Sciatic nerve (tissue), 2 donors: ENCODE results near the gene HS6ST2. TPM values are rescaled to one million over a fixed set of nuclear protein-coding genes. Genes with fewer than 3 reads are reported as not detected.
A peak's percentile ranks its signal among the peaks of the same experiment; 100 is the strongest.

ENCODE experiments used
- ATAC-seq: fragments of 200-7000 bp; cut with Tn5 transposase; one replicate; pipeline ENCODE4 v1.9.1; 2020; ENCODE audit warnings: mild to moderate bottlenecking, moderate library complexity
- DNase-seq: peaks from one replicate; pipeline ENCODE4 v3.0.0-alpha.2; 2020; ENCODE audit warnings: low spot score
- intact Hi-C: fragments of 100-400 bp; cut with DNase I; formaldehyde crosslinking; loops from one replicate; pipeline ENCODE4 v1.14.2; 2022
- total RNA-seq: library from RNA; stranded (reverse); fragmentation: NEBNext Ultra II Directional; extraction: Animal tissue kit (Norgen Biotek cat#: 25700); gene quantifications from one replicate; pipeline ENCODE4 v1.2.1, GENCODE V29; 2021
- donor health status: DM: no; HTN: no; CAD: no.
- donor health status: DM: no; HTN: no; CAD: no.

The HS6ST2 gene
- total RNA-seq, 1 donor from 2014 or later, result 0.36 TPM

DNA sequence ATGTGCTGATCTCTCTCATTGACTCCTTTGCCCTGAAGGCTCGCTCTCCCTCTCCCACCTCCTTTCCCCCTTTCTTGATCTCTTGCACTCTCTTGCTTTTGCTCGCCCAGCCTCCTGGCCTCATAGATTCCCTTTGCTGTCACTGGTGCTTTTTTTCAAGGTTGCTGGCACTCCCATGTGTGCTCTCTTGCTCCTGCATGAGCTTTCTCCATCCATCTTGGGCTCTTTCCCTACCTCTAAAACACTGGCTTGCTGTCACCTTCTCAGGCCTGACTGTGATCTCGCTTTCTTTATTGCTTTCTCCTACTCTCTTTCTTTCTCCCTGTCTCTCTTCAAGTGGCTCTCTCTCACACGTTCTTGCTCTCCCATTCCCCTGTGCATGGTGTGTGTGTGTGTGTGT lies 202.0 kb downstream of the HS6ST2 start:
- intact Hi-C loops, result no loop called here
- no peak for ATAC-seq
- no peak for DNase-seq

DNA sequence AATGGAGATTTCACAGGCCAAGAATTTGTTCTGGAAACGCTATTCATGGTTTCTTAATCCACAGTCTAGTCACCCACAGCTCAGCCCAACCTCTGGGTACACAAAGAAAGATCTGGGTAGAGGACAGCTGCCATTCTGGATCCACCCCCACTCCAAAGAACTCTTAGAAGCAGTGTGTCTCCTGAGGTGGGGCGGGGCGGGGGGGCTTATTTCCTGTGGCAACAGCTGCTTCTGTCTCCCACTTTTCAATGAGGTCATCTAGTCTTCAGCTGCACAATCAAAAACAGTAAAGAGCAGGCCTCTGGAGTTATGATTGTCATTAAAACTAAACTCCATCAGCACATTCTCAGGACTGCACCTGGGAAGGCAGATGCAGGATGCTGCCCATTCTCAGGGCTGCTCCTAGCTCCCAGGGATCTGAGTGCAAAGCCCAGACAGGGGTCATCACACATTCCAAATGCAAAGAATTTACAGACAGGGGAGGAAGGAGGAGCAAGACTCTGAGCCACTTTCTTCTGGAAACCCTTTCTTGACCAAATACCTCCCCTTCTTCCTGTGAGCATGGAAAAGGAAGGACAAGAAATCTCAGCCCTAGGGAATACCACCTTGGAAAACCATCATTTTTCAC lies 207.3 kb downstream of the HS6ST2 start:
- intact Hi-C loops, result no loop called here
- DNase-seq (no peak), ATAC-seq (no peak)

DNA sequence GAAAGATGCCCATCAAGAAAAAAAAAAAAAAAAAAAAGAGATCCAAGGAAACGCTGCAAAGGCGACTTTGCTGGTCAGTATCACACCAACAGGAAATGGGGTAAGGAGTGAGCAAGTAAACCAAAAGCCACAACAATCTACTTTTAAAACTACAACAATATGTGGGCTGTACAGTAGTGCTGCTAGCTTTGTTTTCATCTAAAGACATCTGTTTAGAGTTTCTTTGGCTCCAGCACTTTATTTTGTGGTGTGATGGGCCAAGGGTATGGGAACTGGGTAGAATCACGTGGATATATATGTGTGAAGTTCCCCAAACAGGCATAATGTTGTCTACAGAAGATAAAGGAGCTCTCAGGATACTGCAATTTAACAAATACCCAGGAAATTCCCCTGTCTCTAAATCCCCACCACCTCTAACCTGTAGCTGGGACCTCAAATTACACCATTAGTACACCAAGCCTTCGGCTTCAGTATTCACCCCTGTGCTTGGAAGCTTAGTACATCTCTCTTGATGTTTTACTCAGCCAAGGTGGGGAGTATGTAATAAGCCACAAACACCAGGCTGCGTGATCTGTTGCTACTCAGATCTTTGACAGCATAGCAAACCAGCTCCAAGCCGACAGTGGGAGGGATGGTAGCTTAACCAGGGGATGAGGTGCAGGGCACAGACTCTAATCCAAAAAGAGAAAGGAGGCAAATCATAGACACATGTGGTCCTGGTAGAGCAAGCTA lies 207.9 kb downstream of the HS6ST2 start:
- intact Hi-C loops, result no loop called here
- ATAC-seq (no peak), DNase-seq (no peak)

GRCh38 chrX:132749406-132749805 lies 209.0 kb downstream of the HS6ST2 start:
- no peak for ATAC-seq
- DNase-seq, result no peak
- intact Hi-C loops, result no loop called here

DNA sequence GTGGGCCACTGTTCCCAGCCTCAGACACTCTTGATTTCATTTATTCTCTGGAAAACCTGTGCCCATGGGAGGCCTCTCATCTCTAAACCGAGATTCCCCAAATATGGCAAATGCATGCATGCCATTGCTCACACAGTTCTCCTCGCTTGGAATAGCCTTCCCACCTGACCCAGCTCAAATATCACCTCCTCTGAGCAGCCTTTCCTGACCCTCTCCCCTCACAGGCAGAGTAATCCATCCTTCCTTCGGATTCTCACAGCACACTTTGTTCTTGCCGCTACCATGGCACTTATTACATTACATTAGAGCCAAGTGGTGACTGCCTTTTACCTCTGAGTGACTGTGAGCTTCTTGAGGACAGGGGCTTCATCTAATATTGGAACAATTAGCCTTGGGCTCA lies 209.5 kb downstream of the HS6ST2 start:
- ATAC-seq, result no peak
- no peak for DNase-seq
- intact Hi-C loops, result no loop called here

DNA sequence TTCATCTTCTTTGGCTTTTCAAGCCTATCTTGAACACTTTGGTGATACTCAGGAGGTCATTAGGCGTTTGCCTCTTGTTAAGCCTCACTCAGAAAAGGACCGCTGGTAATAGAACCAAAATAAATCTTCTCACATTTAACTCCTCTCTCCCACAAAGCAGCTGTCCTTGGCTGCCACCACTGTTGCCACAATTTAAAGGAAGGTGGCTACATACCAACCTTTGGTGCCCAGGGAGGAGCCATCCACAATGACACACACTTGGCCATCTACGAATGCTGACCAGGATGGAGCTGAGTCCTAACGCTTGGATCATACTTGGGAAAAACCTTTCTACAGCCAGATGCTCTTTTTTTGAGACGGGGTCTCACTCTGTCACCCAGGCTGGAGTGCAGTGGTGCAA lies 210.2 kb downstream of the HS6ST2 start:
- ATAC-seq (no peak), DNase-seq (no peak)
- intact Hi-C loops, result no loop called here

DNA sequence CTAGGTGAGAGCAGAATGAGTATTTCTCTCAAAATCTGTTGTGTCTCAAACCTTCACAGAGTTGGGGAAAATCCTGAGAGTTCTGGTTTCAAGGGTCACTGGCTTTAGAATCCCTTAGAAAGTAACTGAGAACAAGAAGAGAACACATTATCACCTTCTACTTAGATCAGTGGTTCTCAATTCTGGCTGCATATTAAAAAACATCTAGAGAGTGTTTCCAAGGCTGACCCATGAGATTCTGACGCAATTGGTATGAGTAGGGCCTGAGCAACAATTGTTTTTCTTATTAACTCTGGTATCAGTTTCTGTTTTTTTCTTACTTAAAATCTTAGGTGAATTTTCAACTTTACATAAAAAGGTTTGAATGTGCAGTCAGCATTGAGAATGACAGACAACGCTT lies 212.8 kb downstream of the HS6ST2 start:
- ATAC-seq, result peak; percentile 67
- no peak for DNase-seq
- intact Hi-C loops, result no loop called here

GRCh38 chrX:132744470-132744869 lies 214.0 kb downstream of the HS6ST2 start:
- DNase-seq, result no peak
- intact Hi-C loops, result no loop called here
- no peak for ATAC-seq

GRCh38 chrX:132743086-132743485 lies 215.3 kb downstream of the HS6ST2 start:
- intact Hi-C loops, result no loop called here
- DNase-seq (no peak), ATAC-seq (no peak)

DNA sequence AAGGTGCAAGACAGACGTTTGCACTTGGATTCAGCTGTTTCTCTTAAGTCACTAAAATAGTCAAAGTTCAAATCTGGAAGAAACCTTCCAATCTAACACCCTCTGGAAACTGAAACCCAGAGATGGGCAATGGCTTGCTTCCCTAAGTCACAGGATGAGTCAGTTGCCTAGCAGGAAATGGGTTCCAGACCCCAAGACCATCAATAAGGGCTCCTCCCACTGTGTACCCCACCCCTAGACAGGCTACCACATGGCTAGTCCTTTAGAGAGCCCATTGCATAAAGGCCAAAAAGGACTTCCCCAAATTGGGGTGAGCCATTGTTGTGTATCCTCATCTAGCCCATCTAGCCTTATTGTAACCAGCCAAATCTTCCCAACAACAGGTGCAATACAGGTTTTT lies 216.2 kb downstream of the HS6ST2 start:
- ATAC-seq, result no peak
- intact Hi-C loops, result no loop called here

GRCh38 chrX:132741689-132742088 lies 216.7 kb downstream of the HS6ST2 start:
- DNase-seq (no peak), ATAC-seq (no peak)
- intact Hi-C loops, result no loop called here

More for the DNA sequence above, 216.2 kb downstream of the HS6ST2 start:
- DNase-seq, result no peak

- intact Hi-C loops, result no loop called here
- ATAC-seq (no peak), DNase-seq (no peak)
Observed at GRCh38 chrX:132740316-132741123, 217.9 kb downstream of the HS6ST2 start.

DNA sequence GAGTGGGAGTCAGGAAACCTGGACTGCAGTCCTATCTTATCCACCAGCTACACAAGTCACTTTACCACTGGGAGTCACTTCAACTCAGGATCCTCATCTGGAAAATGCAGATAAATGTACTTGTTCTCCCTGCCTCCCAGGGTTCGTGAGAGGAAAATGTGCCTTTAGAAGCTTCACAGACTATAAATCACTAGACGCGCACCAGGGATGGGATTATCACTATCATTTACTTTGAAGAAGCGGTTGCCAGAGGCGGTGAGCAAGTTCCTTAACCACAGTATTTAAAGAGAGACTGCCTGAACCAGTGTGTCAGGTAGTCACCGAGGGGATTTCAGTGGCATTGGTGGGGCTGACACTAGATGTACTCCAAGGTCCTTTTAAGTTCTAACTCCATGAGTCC lies 219.5 kb downstream of the HS6ST2 start:
- ATAC-seq (no peak), DNase-seq (no peak)
- intact Hi-C loops, result no loop called here

- DNase-seq (no peak), ATAC-seq (no peak)
- intact Hi-C loops, result no loop called here
Observed at GRCh38 chrX:132737743-132738142, 220.7 kb downstream of the HS6ST2 start.

- no peak for DNase-seq
- intact Hi-C loops, result no loop called here
- no peak for ATAC-seq
Observed at GRCh38 chrX:132732236-132732635, 226.2 kb downstream of the HS6ST2 start.

DNA sequence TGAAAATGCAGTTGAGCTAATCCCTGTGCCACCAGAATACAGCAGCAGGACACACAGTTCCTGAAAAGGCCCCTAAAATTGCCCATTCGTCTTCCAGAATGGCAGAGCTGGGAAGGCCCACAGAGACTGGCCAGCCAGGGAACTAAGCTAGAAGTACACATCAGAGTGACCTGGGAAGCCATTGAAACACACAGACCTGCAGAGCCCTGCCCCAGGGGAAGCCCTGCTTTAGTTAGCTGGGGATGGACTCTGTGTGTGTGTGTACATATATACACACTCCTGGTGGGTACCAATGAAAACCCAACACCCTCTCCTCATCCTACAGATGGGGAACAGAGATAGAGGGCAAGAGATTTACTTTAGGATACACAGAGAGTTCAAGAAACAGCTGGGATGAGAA lies 227.7 kb downstream of the HS6ST2 start:
- no peak for DNase-seq
- no peak for ATAC-seq
- intact Hi-C loops, result no loop called here

GRCh38 chrX:132730266-132730665 lies 228.2 kb downstream of the HS6ST2 start:
- DNase-seq (no peak), ATAC-seq (no peak)
- intact Hi-C loops, result no loop called here

GRCh38 chrX:132728296-132728695 lies 230.1 kb downstream of the HS6ST2 start:
- intact Hi-C loops, result no loop called here
- DNase-seq (no peak), ATAC-seq (no peak)

DNA sequence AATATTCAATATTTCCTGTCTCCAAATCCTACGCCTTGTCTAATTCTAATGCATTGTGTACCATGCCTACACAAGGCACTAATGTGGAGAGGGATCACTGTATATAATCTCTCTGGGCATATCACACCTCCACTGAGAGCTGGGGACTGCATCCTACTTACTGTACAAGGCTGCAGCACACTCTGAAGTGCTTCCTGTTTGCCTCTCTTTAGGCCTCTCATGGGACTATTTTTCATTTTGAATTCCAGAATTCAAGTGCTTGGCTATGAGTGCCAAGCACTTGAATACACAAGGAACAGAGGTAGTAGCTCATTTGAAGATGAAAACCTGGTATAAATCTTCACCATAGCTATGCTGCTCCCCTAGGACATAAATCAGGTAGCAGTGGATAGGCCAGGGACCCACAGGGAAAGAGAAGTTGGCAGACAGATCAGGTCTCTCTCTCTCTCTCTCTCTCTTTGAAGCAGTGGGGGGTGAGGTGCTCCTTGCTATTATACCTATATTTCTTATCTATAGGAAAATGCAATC lies 239.9 kb downstream of the HS6ST2 start:
- intact Hi-C loops, result no loop called here
- no peak for ATAC-seq

DNA sequence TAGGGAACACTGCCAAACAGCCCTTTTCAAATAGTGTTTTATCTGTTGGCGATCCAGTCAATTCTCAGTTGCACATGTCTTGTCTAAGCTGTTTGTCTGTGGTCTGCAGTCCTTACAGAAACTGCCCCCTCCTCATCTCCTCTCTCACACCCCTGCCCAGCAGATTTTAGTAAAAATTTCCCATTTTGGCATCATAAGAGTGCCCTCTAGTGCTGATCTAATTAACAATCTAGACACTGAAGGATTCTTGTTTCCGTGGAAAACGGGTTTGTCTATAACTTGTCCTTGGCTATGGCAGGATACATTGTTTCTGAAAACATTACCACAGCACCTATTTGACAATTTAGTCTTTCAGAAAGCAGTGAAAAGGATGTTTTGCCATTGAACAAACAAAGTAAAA lies 242.4 kb downstream of the HS6ST2 start:
- intact Hi-C loops, result no loop called here
- DNase-seq (no peak), ATAC-seq (no peak)

More for the DNA sequence above, 239.9 kb downstream of the HS6ST2 start:
- DNase-seq, result no peak
